A673 (cell line): ENCODE data around the gene SHC4. TPM values are rescaled to one million over a fixed set of nuclear protein-coding genes. Genes with fewer than 3 reads are reported as not detected.

Experiments used
- BruUV-seq: library from RNA; stranded (reverse); fragments of 400-500 nt; replicated peaks from 2 replicates; lab custom pipeline; 2021; lab: Mats Ljungman, UMichigan
- CTCF ChIA-PET: fragments of 300-600 bp; sonication (Branson Sonifier 250); formaldehyde crosslinking; loops from one replicate; lab custom pipeline; 2022; ENCODE audit warnings: antibody characterized with exemption; lab: Charles Lee
- POLR2A ChIA-PET: fragments of 300-600 bp; sonication (Branson Sonifier 250); formaldehyde crosslinking; loops from one replicate; lab custom pipeline; 2022; ENCODE audit warnings: antibody characterized with exemption; ENCODE audit not compliant: low non-redundant PET; lab: Charles Lee
- DNase-seq: peaks from one replicate; pipeline ENCODE4 v3.0.0-alpha.2; 2015; ENCODE audit warnings: low spot score
- H3K27ac ChIP-seq: fragments of 200-600 bp; sonication (generic); 2 replicates; pipeline ENCODE4 v1.5.1; 2016; ENCODE audit warnings: mixed run types, low read depth, mild to moderate bottlenecking, mixed read lengths, antibody characterized with exemption, low read length; ENCODE audit not compliant: poor library complexity, severe bottlenecking
- H3K27me3 ChIP-seq: fragments of 200-600 bp; sonication (generic); replicated peaks from 2 replicates; pipeline ENCODE4 v1.6.1; 2017; ENCODE audit warnings: mixed run types, low read depth, mild to moderate bottlenecking, mixed read lengths, antibody characterized with exemption, low read length; ENCODE audit not compliant: insufficient read depth, poor library complexity
- H3K36me3 ChIP-seq: fragments of 200-600 bp; sonication (generic); 2 replicates; pipeline ENCODE4 v1.6.1; 2016; ENCODE audit warnings: mixed run types, mild to moderate bottlenecking, mixed read lengths, antibody characterized with exemption, low read length; ENCODE audit not compliant: insufficient read depth, poor library complexity, severe bottlenecking
- H3K4me1 ChIP-seq: fragments of 200-600 bp; sonication (generic); 2 replicates; pipeline ENCODE4 v1.6.1; 2017; ENCODE audit warnings: mixed run types, mild to moderate bottlenecking, mixed read lengths, antibody characterized with exemption, low read length; ENCODE audit not compliant: insufficient read depth, poor library complexity, severe bottlenecking
- H3K4me3 ChIP-seq: fragments of 200-600 bp; sonication (generic); 2 replicates; pipeline ENCODE4 v1.5.1; 2016; ENCODE audit warnings: low read depth, mixed run types, mild to moderate bottlenecking, mixed read lengths, low read length; ENCODE audit not compliant: poor library complexity, severe bottlenecking
- H3K9me3 ChIP-seq: fragments of 200-600 bp; sonication (generic); 2 replicates; pipeline ENCODE4 v1.6.1; 2016; ENCODE audit warnings: mixed run types, low read depth, mild to moderate bottlenecking, mixed read lengths, antibody characterized with exemption, low read length; ENCODE audit not compliant: poor library complexity, severe bottlenecking
- EZH2 ChIP-seq: fragments of 200-600 bp; sonication (generic); IDR thresholded peaks from 2 replicates; pipeline ENCODE4 v1.6.1; 2017; ENCODE audit warnings: borderline replicate concordance, low read depth, mild to moderate bottlenecking, mixed read lengths, antibody characterized with exemption, low read length; ENCODE audit not compliant: poor library complexity, severe bottlenecking
- intact Hi-C: fragments of 100-400 bp; cut with micrococcal nuclease; formaldehyde crosslinking; loops from one replicate; pipeline ENCODE4 v1.10.0; 2022; ENCODE audit not compliant: unreplicated experiment
- total RNA-seq: library from RNA; stranded (reverse); gene quantifications from 2 replicates; pipeline ENCODE4 v1.2.3, GENCODE V29; 2021
- TF ChIP-seq, protein P1 (sequence below): fragments of 300-800, 200-600 bp; sonication (generic); conservative IDR thresholded peaks from 2 replicates; pipeline ENCODE4 v1.5.1; 2017; ENCODE audit warnings: low read depth, mild to moderate bottlenecking, antibody characterized with exemption, low read length, moderate library complexity, mixed read lengths

The SHC4 gene
- total RNA-seq, 1 experiment from 2014 or later = 0.73 TPM

DNA sequence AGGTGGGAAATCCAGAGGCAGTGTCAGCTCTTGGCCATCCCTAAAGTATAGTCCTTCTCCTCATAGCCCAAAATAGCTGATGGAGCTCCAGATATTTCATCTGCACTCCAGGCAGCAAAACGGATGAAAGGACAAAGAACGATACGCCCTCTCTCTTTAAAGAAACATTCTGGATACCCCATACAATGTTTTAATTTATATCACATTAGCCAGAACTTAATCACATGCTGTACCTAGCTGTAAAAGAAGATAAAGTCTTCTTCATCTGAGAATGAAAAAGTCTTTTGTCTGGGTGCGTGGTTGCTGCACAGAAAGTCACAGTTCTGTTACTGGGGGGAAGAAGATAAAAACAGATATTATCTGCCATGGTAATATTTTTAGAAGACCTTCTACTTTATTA, 4.3 kb upstream of the SHC4 start:
- POLR2A ChIA-PET = no interaction called here
- H3K27me3 ChIP-seq = no peaks in the 10 kb centered on the region
- no peaks in the 10 kb centered on the region for H3K9me3 ChIP-seq
- no peaks in the 10 kb centered on the region for H3K36me3 ChIP-seq
- CTCF ChIA-PET = no interaction called here
- H3K27ac ChIP-seq = no peak overlapping the region
- H3K4me3 ChIP-seq = no peak overlapping the region
- peaks cover 4% of the 10 kb centered on the region for H3K4me1 ChIP-seq
- BruUV-seq = no TSS peak
- no peak for DNase-seq
- intact Hi-C loops = no loop called here
- TF ChIP-seq, protein P1, sequence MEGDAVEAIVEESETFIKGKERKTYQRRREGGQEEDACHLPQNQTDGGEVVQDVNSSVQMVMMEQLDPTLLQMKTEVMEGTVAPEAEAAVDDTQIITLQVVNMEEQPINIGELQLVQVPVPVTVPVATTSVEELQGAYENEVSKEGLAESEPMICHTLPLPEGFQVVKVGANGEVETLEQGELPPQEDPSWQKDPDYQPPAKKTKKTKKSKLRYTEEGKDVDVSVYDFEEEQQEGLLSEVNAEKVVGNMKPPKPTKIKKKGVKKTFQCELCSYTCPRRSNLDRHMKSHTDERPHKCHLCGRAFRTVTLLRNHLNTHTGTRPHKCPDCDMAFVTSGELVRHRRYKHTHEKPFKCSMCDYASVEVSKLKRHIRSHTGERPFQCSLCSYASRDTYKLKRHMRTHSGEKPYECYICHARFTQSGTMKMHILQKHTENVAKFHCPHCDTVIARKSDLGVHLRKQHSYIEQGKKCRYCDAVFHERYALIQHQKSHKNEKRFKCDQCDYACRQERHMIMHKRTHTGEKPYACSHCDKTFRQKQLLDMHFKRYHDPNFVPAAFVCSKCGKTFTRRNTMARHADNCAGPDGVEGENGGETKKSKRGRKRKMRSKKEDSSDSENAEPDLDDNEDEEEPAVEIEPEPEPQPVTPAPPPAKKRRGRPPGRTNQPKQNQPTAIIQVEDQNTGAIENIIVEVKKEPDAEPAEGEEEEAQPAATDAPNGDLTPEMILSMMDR = no peak
- no peak for TF ChIP-seq EZH2

- no TSS peak for BruUV-seq
- Histone ChIP-seq H3K4me1 (peaks cover 4% of the 10 kb centered on the region), H3K9me3 (no peaks in the 10 kb centered on the region), H3K27me3 (no peaks in the 10 kb centered on the region), H3K36me3 (no peaks in the 10 kb centered on the region), H3K4me3 (no peak overlapping the region), H3K27ac (no peak overlapping the region)
- ChIA-PET POLR2A (no interaction called here), CTCF (no interaction called here)
- no peak for DNase-seq
- intact Hi-C loops = no loop called here
- TF ChIP-seq EZH2 = no peak
- TF ChIP-seq, protein P1 = no peak
Observed at GRCh38 chr15:48967336-48967735, 3.6 kb upstream of the SHC4 start.

DNA sequence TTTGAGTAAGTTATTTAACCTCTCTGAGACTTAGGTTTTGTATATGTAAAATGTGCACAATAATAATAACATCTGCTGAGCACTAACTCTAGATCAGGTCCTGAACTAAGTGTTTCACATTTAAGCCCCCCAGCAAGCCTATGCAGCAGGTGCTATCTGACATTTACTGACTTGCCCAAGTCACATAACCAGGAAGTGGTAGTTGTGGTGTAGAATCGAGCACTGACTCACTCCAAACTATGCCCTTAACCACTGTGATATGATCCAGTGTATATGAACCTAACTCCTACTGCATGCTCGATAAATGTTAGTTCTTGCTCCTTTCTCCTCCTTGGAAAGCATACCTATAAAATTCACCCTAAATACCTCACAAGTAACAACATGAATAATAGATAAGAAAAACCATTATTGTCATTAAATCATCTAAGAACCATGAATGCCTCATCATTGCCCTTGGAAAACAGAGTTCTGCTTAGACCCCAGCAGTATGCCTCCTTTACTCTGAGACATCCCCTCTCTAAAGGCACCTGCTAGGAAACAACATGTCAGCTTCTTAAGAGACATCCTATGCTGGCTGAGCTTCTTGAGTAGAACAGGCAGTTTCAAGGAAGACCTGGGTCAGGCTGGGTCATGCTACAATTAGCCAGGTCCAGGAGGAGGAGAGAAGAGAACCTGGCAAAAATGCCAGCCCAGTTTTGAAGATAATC, 3.0 kb upstream of the SHC4 start:
- ChIA-PET POLR2A (no interaction called here), CTCF (interaction anchor here (1.3 kb wide), 1 partner anchor 105 kb away, joined by 3 read pairs; no protein-coding TSS in a partner anchor)
- Histone ChIP-seq H3K4me1 (peaks cover 4% of the 10 kb centered on the region), H3K9me3 (no peaks in the 10 kb centered on the region), H3K36me3 (no peaks in the 10 kb centered on the region), H3K27me3 (no peaks in the 10 kb centered on the region), H3K27ac (no peak overlapping the region), H3K4me3 (no peak overlapping the region)
- TF ChIP-seq, protein P1 = no peak
- no peak for TF ChIP-seq EZH2
- BruUV-seq = no TSS peak
- DNase-seq = no peak
- intact Hi-C loops = no loop called here
